Ishikawa (cell line): ENCODE results near the gene TH.

ENCODE experiments used
- EP300 ChIP-seq: IDR thresholded peaks from 2 replicates; pipeline ENCODE4 v1.6.1; 2012; ENCODE audit warnings: borderline replicate concordance
- RAD21 ChIP-seq: IDR thresholded peaks from 2 replicates; pipeline ENCODE4 v1.6.1; 2012; ENCODE audit warnings: low read depth
- TAF1 ChIP-seq: IDR thresholded peaks from 2 replicates; pipeline ENCODE4 v1.6.1; 2012; ENCODE audit warnings: low read depth, mild to moderate bottlenecking
- TEAD4 ChIP-seq: IDR thresholded peaks from 2 replicates; pipeline ENCODE4 v1.6.1; 2012
- TF ChIP-seq, protein P1 (sequence below): IDR thresholded peaks from 2 replicates; pipeline ENCODE4 v1.6.1; 2012

DNA sequence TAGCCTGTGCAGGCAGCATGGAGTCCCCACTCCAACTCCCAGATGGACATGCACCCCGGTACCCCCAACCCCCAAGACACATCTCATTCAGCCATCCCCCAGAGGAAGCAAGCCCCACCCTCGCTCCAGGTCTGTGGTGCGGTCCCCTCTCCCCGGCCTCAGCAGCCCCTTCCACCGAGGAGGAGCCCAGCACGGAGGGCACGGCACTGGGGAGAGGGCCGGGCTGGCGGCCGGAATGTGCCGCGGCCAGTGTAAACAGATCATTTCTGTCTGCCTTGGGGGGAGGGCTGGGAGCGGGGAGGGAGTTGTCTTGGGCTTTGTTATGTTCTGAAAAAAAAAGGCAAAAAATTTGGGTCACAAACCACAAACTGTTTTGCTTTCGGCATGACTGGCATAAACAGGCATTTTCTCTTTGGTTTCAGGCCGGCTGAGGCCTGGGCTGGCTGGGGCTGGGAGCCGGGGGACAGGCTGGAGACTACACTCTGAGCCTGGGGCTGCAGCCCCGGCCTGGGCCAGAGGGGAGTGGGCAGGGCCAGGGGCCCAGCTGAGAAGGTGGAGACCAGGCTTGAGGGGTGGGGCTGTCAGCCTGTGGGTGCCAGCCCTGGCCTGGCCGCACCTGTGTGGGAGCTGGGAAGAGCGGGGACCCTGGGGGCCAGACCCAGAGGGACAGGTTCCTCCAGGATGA, 49.3 kb downstream of the TH start:
- TF ChIP-seq EP300 (no peak), RAD21 (no peak), TAF1 (no peak), TEAD4 (no peak)
- TF ChIP-seq, protein P1, sequence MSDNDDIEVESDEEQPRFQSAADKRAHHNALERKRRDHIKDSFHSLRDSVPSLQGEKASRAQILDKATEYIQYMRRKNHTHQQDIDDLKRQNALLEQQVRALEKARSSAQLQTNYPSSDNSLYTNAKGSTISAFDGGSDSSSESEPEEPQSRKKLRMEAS: no peak
